Measurements from ENCODE around the gene CSMD2.

CSMD2 gene

DNA sequence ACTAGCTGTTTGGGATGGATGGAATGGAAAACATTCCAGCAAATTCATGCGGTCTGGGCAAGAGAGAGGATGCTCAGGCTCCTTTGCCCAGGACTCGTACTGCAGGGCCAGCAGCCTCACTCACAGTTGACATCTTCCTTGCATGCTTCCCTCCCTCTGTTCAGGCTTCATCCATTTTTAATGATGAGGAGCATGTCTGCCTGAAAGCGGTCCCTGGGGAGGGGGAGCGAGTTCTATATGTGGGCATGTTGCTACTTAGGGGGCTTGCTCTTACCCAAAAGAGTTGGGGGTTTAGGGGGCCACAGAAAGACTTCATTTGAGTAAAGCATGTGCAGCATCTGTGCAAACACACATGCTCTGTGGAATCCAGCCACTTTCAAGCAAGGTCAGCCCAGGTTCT lies 203.0 kb downstream of the CSMD2 start:
- no peak overlapping the region for H3K4me3 ChIP-seq (ENCODE audit: low read depth, low read length)
- TF ChIP-seq, protein P1, sequence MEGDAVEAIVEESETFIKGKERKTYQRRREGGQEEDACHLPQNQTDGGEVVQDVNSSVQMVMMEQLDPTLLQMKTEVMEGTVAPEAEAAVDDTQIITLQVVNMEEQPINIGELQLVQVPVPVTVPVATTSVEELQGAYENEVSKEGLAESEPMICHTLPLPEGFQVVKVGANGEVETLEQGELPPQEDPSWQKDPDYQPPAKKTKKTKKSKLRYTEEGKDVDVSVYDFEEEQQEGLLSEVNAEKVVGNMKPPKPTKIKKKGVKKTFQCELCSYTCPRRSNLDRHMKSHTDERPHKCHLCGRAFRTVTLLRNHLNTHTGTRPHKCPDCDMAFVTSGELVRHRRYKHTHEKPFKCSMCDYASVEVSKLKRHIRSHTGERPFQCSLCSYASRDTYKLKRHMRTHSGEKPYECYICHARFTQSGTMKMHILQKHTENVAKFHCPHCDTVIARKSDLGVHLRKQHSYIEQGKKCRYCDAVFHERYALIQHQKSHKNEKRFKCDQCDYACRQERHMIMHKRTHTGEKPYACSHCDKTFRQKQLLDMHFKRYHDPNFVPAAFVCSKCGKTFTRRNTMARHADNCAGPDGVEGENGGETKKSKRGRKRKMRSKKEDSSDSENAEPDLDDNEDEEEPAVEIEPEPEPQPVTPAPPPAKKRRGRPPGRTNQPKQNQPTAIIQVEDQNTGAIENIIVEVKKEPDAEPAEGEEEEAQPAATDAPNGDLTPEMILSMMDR (IDR thresholded peaks at IDR 0.05; ENCODE audit: low read depth, low read length): no peak

DNA sequence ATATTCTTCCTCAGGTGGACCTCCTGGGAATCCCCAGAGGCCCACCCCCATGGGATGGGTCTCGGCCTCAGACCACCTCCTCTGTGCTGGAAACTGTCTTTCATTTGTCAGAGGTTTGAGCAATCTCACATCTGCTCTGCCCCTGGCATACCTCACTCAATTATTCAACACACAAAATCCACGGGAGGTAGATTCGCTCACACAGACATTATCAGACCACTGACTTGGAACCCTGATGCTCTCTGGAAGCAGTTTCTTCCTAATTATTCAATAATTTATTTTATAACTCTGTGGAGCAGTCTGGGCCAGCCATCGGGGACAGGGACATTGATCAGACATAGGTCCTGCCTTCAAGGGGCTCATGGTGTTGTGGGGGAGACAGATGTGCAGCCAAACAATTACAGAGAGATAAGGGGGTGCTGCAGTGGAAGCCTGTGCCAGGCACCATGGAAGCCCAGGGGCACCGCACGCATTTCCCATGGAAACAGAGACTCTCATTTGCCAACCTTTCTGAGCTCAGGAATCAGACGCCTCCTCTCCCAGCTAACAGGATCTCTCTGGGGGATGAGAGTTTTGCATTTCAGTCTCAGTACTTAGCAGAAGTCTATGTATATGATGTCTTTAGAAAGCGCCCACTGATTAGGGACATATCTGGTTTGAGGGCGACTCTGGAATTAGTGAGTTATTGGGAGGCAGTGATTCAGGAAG lies 204.7 kb downstream of the CSMD2 start:
- TF ChIP-seq, protein P1 (IDR thresholded peaks at IDR 0.05; ENCODE audit: low read depth, low read length): no peak
- H3K4me3 ChIP-seq (ENCODE audit: low read depth, low read length): no peak overlapping the region

DNA sequence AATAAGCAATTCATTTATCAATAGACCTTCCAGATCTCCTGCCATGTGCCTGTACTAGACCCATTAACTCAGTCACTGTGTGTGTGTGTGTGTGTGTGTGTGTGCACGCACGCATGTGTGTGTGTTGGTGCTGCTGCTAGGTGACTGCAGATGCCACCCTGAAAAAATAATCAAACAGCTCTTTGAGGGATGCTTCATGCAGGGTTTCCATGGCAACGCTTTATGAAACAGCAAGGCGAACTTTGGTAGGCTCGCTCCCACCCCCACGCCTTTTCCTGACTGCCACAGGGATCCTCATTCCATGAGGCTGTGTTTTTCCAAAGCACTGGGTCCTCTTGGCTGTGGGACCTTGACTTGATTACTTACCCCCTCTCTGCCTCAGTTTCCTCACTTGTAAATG lies 207.2 kb downstream of the CSMD2 start:
- TF ChIP-seq, protein P1 (IDR thresholded peaks at IDR 0.05; ENCODE audit: low read depth, low read length): no peak
- no peak overlapping the region for H3K4me3 ChIP-seq (ENCODE audit: low read depth, low read length)

DNA sequence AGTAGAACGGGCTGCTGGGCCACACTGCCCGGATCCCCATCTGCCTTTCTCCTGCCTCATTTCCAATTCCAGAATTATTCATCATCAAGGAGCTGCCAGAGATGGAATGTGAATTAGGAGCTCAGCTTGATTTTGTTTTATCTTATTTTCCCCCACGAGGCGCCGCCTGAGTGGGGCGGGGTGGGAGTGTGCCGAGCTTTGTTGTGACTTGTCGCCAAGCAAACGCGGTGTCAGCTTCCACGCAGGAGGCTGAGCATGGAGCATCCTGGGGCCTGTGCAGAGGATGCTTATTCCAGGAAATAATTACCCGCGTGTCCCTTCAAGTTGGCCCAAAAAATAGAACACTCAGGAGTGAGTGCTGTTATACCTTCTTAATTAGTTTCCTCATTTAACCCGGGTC lies 209.9 kb downstream of the CSMD2 start:
- TF ChIP-seq, protein P1 (IDR thresholded peaks at IDR 0.05; ENCODE audit: low read depth, low read length): no peak
- no peak overlapping the region for H3K4me3 ChIP-seq (ENCODE audit: low read depth, low read length)

DNA sequence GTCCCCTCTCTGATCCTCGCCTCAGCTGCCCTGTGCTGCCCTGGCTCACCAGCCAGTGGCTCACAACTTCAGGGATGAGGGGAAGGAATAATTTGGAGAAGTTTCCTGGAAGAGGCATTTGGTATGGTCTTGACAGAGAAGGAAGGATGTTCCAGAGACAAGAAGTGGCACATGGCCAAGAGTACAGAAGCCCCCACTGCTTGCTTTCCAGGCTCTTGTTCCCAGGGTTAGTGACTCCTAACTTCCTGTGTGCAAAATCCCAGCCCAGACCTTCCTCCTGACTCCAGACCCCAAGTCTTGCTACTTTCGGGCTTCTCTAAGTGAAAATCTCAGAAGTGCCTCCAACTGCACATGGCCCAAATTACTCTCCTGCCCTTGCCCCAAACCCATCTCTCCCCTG lies 215.5 kb downstream of the CSMD2 start:
- TF ChIP-seq, protein P1 (IDR thresholded peaks at IDR 0.05; ENCODE audit: low read depth, low read length): no peak
- H3K4me3 ChIP-seq (ENCODE audit: low read depth, low read length): no peak overlapping the region

DNA sequence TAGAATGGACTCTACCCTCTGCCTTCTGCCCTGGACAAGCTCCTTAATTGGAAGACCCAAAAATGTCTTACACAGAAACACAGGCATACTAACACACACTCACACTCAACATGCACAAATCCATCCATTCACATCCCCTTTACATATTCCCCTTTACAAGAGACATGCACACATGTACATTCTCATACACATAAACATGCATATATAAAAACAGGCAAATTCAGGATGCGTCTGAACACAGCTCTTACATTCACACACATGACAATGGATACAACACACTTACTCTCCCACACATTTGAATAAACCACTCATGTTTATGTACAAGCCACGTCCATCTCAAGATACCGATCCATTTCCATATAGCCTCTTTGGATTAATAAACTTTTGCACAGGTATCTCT lies 216.7 kb downstream of the CSMD2 start:
- TF ChIP-seq, protein P1 (IDR thresholded peaks at IDR 0.05; ENCODE audit: low read depth, low read length): no peak

DNA sequence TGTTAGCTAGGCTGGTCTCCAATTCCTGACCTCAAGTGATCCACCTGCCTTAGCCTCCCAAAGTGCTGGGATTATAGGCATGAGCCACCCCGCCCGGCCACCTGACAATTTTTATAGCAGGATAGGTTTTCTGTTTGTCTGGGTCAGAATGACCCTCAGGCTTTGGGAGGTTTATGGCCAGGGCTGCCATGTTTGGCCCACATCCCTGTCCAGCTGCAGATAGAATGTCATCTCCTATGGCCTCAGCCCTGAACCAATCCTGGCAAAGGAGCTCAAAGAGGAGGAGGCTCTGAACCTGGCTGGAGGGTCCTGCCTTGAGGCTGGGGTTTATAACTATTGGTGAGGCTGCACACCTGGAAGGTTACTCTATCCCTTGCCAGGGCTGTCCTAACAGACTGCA lies 218.2 kb downstream of the CSMD2 start:
- TF ChIP-seq, protein P1 (IDR thresholded peaks at IDR 0.05; ENCODE audit: low read depth, low read length): no peak
- no peak overlapping the region for H3K4me3 ChIP-seq (ENCODE audit: low read depth, low read length)

More for the DNA sequence above, 216.7 kb downstream of the CSMD2 start:
- no peak overlapping the region for H3K4me3 ChIP-seq (ENCODE audit: low read depth, low read length)

Measured in WI38 (cell line).